Caki2 (cell line): ENCODE data around the gene FNIP1. TPM values are rescaled to one million over a fixed set of nuclear protein-coding genes. Genes with fewer than 3 reads are reported as not detected.
"Not testable (repeated sequence)": the region's sequence is repeated elsewhere in the genome, so short reads cannot be mapped to it uniquely, and the experiment has no call there.

Source experiments
- DNase-seq: peaks from one replicate; pipeline ENCODE4 v3.0.0-alpha.2; 2015; ENCODE audit warnings: low read depth
- in situ Hi-C: cut with HindIII; loops from 2 replicates; pipeline ENCODE4 v1.10.0; 2016; ENCODE audit warnings: low sequenced_read_pairs, low pct_unique_long_range_greater_than_20kb, mixed read lengths
- total RNA-seq: library from RNA; depleted of rRNA; stranded (reverse); fragments of >200 nt; shearing (Covaris generic); gene quantifications from 2 replicates; pipeline ENCODE4 v1.2.3, GENCODE V29; 2014; ENCODE audit warnings: low replicate concordance

FNIP1 gene
- total RNA-seq, 1 experiment from 2014 or later: 16.0 TPM

- in situ Hi-C loops: no loop called here
- DNase-seq: no peak
These were observed 5.0 kb downstream of the FNIP1 start for GRCh38 chr5:131791866-131792265.

- no peak for DNase-seq
- in situ Hi-C loops: no loop called here
These were observed 6.3 kb downstream of the FNIP1 start for GRCh38 chr5:131790550-131790949.

GRCh38 chr5:131789765-131790164 is 7.1 kb downstream of the FNIP1 start:
- no peak for DNase-seq
- in situ Hi-C loops: no loop called here

GRCh38 chr5:131787736-131788135 is 9.1 kb downstream of the FNIP1 start:
- in situ Hi-C loops: no loop called here

GRCh38 chr5:131786900-131787692 is 9.7 kb downstream of the FNIP1 start:
- DNase-seq: no peak
- in situ Hi-C loops: no loop called here

More at GRCh38 chr5:131787736-131788135, 9.1 kb downstream of the FNIP1 start:
- DNase-seq: no peak

GRCh38 chr5:131786036-131786435 is 10.8 kb downstream of the FNIP1 start:
- in situ Hi-C loops: no loop called here
- DNase-seq: no peak

GRCh38 chr5:131783874-131784273 is 12.9 kb downstream of the FNIP1 start:
- in situ Hi-C loops: no loop called here
- no peak for DNase-seq

- DNase-seq: no peak
- in situ Hi-C loops: no loop called here
These were observed 13.5 kb downstream of the FNIP1 start for GRCh38 chr5:131783357-131783756.

GRCh38 chr5:131782717-131783116 is 14.1 kb downstream of the FNIP1 start:
- in situ Hi-C loops: no loop called here
- no peak for DNase-seq

- DNase-seq, in situ Hi-C loops: not testable (repeated sequence)
These were observed 18.7 kb downstream of the FNIP1 start for GRCh38 chr5:131778141-131778540.

GRCh38 chr5:131776450-131776849 is 20.4 kb downstream of the FNIP1 start:
- no peak for DNase-seq
- in situ Hi-C loops: no loop called here

- in situ Hi-C loops: no loop called here
These were observed 22.0 kb downstream of the FNIP1 start for GRCh38 chr5:131774652-131775367.

GRCh38 chr5:131773805-131774204 is 23.0 kb downstream of the FNIP1 start:
- DNase-seq: no peak
- in situ Hi-C loops: no loop called here

More at GRCh38 chr5:131774652-131775367, 22.0 kb downstream of the FNIP1 start:
- DNase-seq: no peak

- in situ Hi-C loops: no loop called here
These were observed 25.1 kb downstream of the FNIP1 start for GRCh38 chr5:131771692-131772091.

GRCh38 chr5:131769961-131770360 is 26.9 kb downstream of the FNIP1 start:
- in situ Hi-C loops: no loop called here
- no peak for DNase-seq

More at GRCh38 chr5:131771692-131772091, 25.1 kb downstream of the FNIP1 start:
- no peak for DNase-seq

- in situ Hi-C loops: no loop called here
- no peak for DNase-seq
These were observed 27.5 kb downstream of the FNIP1 start for GRCh38 chr5:131769336-131769735.

- in situ Hi-C loops: no loop called here
- DNase-seq: no peak
These were observed 28.9 kb downstream of the FNIP1 start for GRCh38 chr5:131767891-131768290.

- in situ Hi-C loops: no loop called here
- DNase-seq: no peak
These were observed 30.1 kb downstream of the FNIP1 start for GRCh38 chr5:131766689-131767088.

GRCh38 chr5:131765261-131765660 is 31.6 kb downstream of the FNIP1 start:
- no peak for DNase-seq
- in situ Hi-C loops: no loop called here
